Activated B cell treated with CpG ODN at 0.5 μM for 24 hours (primary cell): ENCODE data around the gene OR4M2. TPM values are rescaled to one million over a fixed set of nuclear protein-coding genes. Genes with fewer than 3 reads are reported as not detected.
A peak's percentile ranks its signal among the peaks of the same experiment; 100 is the strongest.
"Not testable (repeated sequence)": the region's sequence is repeated elsewhere in the genome, so short reads cannot be mapped to it uniquely, and the experiment has no call there.

Source experiments
- ATAC-seq: fragments of 200-7000 bp; cut with Tn5 transposase; one replicate; pipeline ENCODE4 v1.10.0; 2021; ENCODE audit warnings: low read depth, mild to moderate bottlenecking, moderate library complexity
- CTCF ChIA-PET: fragments of 350-600 bp; sonication (Branson Sonifier 250); formaldehyde crosslinking; loops from one replicate; lab custom pipeline; 2021; ENCODE audit warnings: antibody characterized with exemption; lab: Charles Lee
- POLR2A ChIA-PET: fragments of 350-600 bp; sonication (Branson Sonifier 250); formaldehyde crosslinking; loops from one replicate; lab custom pipeline; 2021; ENCODE audit warnings: antibody characterized with exemption; lab: Charles Lee
- DNase-seq: peaks from one replicate; pipeline ENCODE4 v3.0.0; 2022
- H3K27ac Mint-ChIP-seq: one replicate; pipeline ENCODE4 v1.8.0; 2020; ENCODE audit warnings: mixed read lengths
- H3K27me3 Mint-ChIP-seq: one replicate; pipeline ENCODE4 v1.8.0; 2021; ENCODE audit warnings: mixed read lengths
- H3K36me3 Mint-ChIP-seq: one replicate; pipeline ENCODE4 v1.8.0; 2021; ENCODE audit warnings: low read depth, mixed read lengths
- H3K4me1 Mint-ChIP-seq: one replicate; pipeline ENCODE4 v1.8.0; 2021; ENCODE audit warnings: mixed read lengths
- H3K4me3 Mint-ChIP-seq: one replicate; pipeline ENCODE4 v1.8.0; 2020; ENCODE audit warnings: mild to moderate bottlenecking, mixed read lengths
- H3K9me3 Mint-ChIP-seq: one replicate; pipeline ENCODE4 v1.8.0; 2020; ENCODE audit warnings: mixed read lengths
- intact Hi-C: fragments of 100-400 bp; cut with micrococcal nuclease; formaldehyde crosslinking; loops from one replicate; pipeline ENCODE4 v1.15.1; 2024
- total RNA-seq: library from RNA; stranded (reverse); gene quantifications from 2 replicates; pipeline ENCODE4 v1.2.3, GENCODE V29; 2022

The OR4M2 gene
- total RNA-seq, result not detected in 2 replicates

DNA sequence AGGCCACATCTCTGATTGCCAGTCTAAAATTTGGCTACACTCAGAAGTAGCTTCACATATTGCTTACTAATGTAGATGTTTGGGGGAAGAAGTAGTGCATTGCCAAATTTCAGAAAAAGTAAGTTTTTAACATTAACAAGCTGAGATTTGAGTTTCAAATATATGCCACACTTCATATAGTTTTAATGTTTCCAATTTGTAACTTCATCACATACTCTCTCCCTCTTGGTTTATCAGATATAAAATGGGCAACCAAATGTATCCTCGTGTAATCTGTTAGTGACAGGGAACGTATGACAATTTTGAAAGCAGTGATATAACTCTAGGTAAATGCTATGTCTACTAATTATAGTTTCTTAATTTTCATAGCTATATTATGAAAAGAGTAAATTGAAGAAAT is at the start of gene OR4M2:
TSS of gene OR4M2 (plus strand) at position 301 of the 400 bp plus-strand sequence. CDS start at position 399, 98 bp downstream.
- intact Hi-C loops, POLR2A ChIA-PET, DNase-seq, CTCF ChIA-PET, ATAC-seq, H3K36me3 Mint-ChIP-seq, H3K27ac Mint-ChIP-seq, H3K4me3 Mint-ChIP-seq, H3K27me3 Mint-ChIP-seq, H3K4me1 Mint-ChIP-seq, H3K9me3 Mint-ChIP-seq: not testable (repeated sequence)

GRCh38 chr15:22069267-22069666 is 11.1 kb upstream of the OR4M2 start:
- CTCF ChIA-PET, H3K9me3 Mint-ChIP-seq, intact Hi-C loops: not testable (repeated sequence)

DNA sequence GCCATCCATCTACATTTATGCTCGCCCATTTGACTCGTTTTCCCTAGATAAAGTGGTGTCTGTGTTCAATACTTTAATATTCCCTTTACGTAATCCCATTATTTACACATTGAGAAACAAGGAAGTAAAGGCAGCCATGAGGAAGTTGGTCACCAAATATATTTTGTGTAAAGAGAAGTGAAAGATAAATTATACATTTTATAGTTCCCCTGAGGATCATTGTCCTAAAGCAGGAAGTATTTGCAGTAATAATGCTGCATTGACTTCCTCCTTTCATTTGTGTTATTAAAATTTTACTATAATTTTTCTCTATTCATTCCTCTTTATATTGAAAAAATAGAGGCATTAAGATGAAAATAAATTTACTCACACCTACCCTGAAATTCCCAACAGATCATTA is 1.1 kb downstream of the OR4M2 start:
- DNase-seq, H3K27me3 Mint-ChIP-seq, H3K9me3 Mint-ChIP-seq, H3K27ac Mint-ChIP-seq, POLR2A ChIA-PET, CTCF ChIA-PET, ATAC-seq, H3K36me3 Mint-ChIP-seq, H3K4me1 Mint-ChIP-seq, H3K4me3 Mint-ChIP-seq, intact Hi-C loops: not testable (repeated sequence)

More at GRCh38 chr15:22069267-22069666, 11.1 kb upstream of the OR4M2 start:
- H3K36me3 Mint-ChIP-seq, H3K27ac Mint-ChIP-seq, DNase-seq, POLR2A ChIA-PET, H3K4me1 Mint-ChIP-seq, H3K4me3 Mint-ChIP-seq, ATAC-seq, H3K27me3 Mint-ChIP-seq: not testable (repeated sequence)

GRCh38 chr15:22098616-22099253 is 18.4 kb downstream of the OR4M2 start:
- H3K27me3 Mint-ChIP-seq, H3K4me3 Mint-ChIP-seq, H3K4me1 Mint-ChIP-seq, H3K36me3 Mint-ChIP-seq, intact Hi-C loops, POLR2A ChIA-PET, DNase-seq, ATAC-seq, H3K9me3 Mint-ChIP-seq, H3K27ac Mint-ChIP-seq, CTCF ChIA-PET: not testable (repeated sequence)

DNA sequence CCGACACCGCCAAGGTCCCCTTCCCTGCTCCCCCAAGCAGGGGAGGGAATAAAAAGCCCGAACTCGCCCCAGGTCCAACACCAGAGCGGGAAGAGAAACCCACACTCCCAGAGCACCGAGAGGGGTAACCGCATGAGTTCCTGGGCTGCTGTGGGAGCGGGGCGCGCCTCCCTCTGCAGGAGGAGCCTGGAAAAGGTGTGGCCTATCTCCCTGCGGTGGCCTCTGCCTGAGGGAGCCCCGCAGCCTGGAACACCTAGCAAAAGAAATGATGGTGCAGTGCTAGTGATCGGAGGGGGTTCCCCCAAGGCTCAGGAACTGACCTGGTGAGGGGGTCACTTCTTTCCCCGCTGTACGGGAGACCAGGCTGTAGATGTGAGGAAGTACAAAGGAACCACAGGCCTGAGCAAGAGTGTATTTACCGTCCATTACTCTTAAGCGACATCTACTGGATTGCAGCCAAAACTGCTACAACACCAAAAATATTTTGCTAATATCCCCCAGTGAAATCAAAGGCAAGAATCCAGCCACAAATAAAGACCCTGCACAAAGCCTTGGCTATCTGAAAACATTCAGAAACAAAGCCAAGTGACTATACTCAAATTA is 19.1 kb downstream of the OR4M2 start:
- ATAC-seq, result peak; percentile 28
- DNase-seq, H3K27ac Mint-ChIP-seq, POLR2A ChIA-PET, CTCF ChIA-PET, H3K27me3 Mint-ChIP-seq, H3K36me3 Mint-ChIP-seq, intact Hi-C loops, H3K4me1 Mint-ChIP-seq, H3K4me3 Mint-ChIP-seq, H3K9me3 Mint-ChIP-seq: not testable (repeated sequence)

DNA sequence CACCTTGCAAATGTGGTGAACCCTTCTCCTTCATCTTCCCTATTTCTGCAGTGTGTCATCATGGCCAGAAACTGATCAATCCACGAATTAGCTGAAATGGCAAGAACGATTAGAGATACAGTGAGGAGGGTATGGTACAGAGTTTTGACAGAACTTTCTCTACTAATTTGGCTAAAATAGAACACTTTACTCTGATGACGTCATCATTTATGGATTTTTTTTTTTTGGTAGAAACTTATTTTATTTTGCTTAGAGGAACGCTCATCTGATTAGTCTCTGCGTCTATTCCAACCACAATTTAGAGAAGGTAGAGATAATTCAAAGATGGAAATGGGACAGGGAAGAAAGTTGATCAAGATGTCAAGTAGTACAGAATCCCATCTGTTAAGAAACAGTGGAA is 41.7 kb downstream of the OR4M2 start:
- DNase-seq, CTCF ChIA-PET, intact Hi-C loops, POLR2A ChIA-PET, ATAC-seq, H3K4me1 Mint-ChIP-seq, H3K4me3 Mint-ChIP-seq, H3K27me3 Mint-ChIP-seq, H3K36me3 Mint-ChIP-seq, H3K27ac Mint-ChIP-seq, H3K9me3 Mint-ChIP-seq: not testable (repeated sequence)

Other genes starting within 250 kb of the OR4M2 start
- gene POTEB, start 202.8 kb upstream of the OR4M2 start, total RNA-seq, result not detected in 2 replicates